ENCODE data around the gene NTMT1.

The NTMT1 gene

DNA sequence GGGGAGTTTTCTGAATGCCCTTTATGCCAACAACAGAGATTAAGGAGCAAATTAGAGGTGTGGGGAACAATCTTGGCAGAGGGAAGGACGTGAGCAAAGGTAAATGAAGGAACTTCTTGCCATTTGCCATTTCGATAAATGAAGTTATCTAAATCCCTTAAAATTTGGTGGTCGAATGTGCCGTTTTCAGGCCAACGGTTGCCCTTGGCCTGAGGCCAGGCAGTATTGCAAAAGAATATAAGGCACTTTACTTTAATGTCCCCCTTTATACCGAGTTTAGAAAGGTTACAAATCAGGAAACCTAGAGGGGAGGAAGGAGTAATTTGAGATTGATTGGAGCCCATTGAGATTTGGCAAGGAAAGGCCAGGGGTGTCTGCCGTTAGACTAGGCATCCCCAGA, 31.3 kb upstream of the NTMT1 start:
- Histone ChIP-seq H4K8ac (ENCODE audit: low read depth, low read length) (no peak overlapping the region), H3K9ac (ENCODE audit: low read depth, low read length, poor library complexity) (no peak overlapping the region), H3K4ac (ENCODE audit: low read length) (no peak overlapping the region), H2AFZ (ENCODE audit: low read length) (no peak overlapping the region), H3K27me3 (ENCODE audit: control insufficient read depth in 3 of 3, insufficient read depth in 3 of 3, low read depth in 1 of 3, low read length in 3 of 3) (no peaks in the 10 kb centered on the region), H4K91ac (ENCODE audit: low read depth, low read length, poor library complexity) (no peak overlapping the region), H3K27ac (replicated peaks; ENCODE audit: low read length) (no peak overlapping the region), H3K4me2 (ENCODE audit: insufficient read depth, low read length, poor library complexity, severe bottlenecking) (no peak overlapping the region), H2BK5ac (ENCODE audit: low read length) (no peak overlapping the region), H2BK12ac (ENCODE audit: low read length) (no peak overlapping the region), H3K9me3 (replicated peaks in 1 of 2; ENCODE audit: control insufficient read depth in 2 of 2, insufficient read depth in 1 of 2, low read depth in 1 of 2, low read length in 2 of 2) (no peaks in the 10 kb centered on the region), H2AK5ac (ENCODE audit: low read depth, low read length) (no peak overlapping the region), H3K23ac (ENCODE audit: low read depth, low read length, poor library complexity) (no peak overlapping the region), H2BK15ac (ENCODE audit: low read length) (no peak overlapping the region), H3K36me3 (replicated peaks in 1 of 2; ENCODE audit: control insufficient read depth in 2 of 2, insufficient read depth in 2 of 2, low read length in 2 of 2) (no peaks in the 10 kb centered on the region), H3K14ac (ENCODE audit: low read length) (no peak overlapping the region), H3K79me1 (ENCODE audit: low read depth, low read length) (no peaks in the 10 kb centered on the region), H2BK120ac (ENCODE audit: low read depth, low read length) (no peak overlapping the region), H3K4me3 (ENCODE audit: low read length in 2 of 2) (no peak overlapping the region), H3K4me1 (ENCODE audit: control insufficient read depth in 2 of 2, insufficient read depth in 1 of 2, low read depth in 1 of 2, low read length in 2 of 2) (peaks cover 21 to 23% of the 10 kb centered on the region in 2 donors), H3K18ac (ENCODE audit: low read length) (no peak overlapping the region)
- no CpG with 5 or more reads among the region's 7 CpGs for WGBS, 2 donors (ENCODE audit: extremely low coverage in 2 of 2, insufficient read length in 2 of 2, insufficient replicate concordance in 1 of 2)
- no peak for DNase-seq (ENCODE audit: low spot score)

DNA sequence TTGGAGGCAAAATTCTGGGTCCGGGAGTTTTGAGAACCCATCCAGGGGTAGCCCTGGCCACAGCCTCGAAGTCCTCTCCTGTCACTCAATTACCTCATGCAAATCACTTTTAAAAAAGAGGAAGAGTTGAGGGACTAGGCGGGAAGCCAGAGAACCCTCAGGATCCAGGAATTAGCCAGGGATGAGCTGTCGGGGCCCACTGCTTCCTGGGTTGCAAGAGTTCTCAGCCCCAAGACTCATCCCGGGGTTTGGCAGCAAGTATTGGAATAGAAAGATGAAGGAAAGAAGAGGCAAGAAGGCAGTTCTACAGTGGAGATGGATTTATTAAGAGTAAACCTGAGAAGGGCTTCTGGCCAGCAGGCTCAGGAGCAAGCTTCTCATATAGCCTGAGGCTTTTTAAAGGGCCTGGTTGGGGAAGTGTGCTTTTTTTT, 30.6 kb upstream of the NTMT1 start:
- Histone ChIP-seq H3K4me2 (ENCODE audit: insufficient read depth, low read length, poor library complexity, severe bottlenecking) (no peak overlapping the region), H3K27me3 (ENCODE audit: control insufficient read depth in 3 of 3, insufficient read depth in 3 of 3, low read depth in 1 of 3, low read length in 3 of 3) (no peaks in the 10 kb centered on the region), H2BK120ac (ENCODE audit: low read depth, low read length) (no peak overlapping the region), H3K9me3 (replicated peaks in 1 of 2; ENCODE audit: control insufficient read depth in 2 of 2, insufficient read depth in 1 of 2, low read depth in 1 of 2, low read length in 2 of 2) (no peaks in the 10 kb centered on the region), H2BK12ac (ENCODE audit: low read length) (no peak overlapping the region), H2BK5ac (ENCODE audit: low read length) (no peak overlapping the region), H4K8ac (ENCODE audit: low read depth, low read length) (no peak overlapping the region), H3K79me1 (ENCODE audit: low read depth, low read length) (no peaks in the 10 kb centered on the region), H3K23ac (ENCODE audit: low read depth, low read length, poor library complexity) (no peak overlapping the region), H3K27ac (replicated peaks; ENCODE audit: low read length) (no peak overlapping the region), H3K18ac (ENCODE audit: low read length) (no peak overlapping the region), H2BK15ac (ENCODE audit: low read length) (no peak overlapping the region), H3K14ac (ENCODE audit: low read length) (no peak overlapping the region), H3K9ac (ENCODE audit: low read depth, low read length, poor library complexity) (no peak overlapping the region), H2AFZ (ENCODE audit: low read length) (no peak overlapping the region), H3K4me3 (ENCODE audit: low read length in 2 of 2) (no peak overlapping the region), H4K91ac (ENCODE audit: low read depth, low read length, poor library complexity) (no peak overlapping the region), H3K4me1 (ENCODE audit: control insufficient read depth in 2 of 2, insufficient read depth in 1 of 2, low read depth in 1 of 2, low read length in 2 of 2) (peaks cover 21 to 23% of the 10 kb centered on the region in 2 donors), H3K4ac (ENCODE audit: low read length) (no peak overlapping the region), H2AK5ac (ENCODE audit: low read depth, low read length) (peak overlapping the region; percentile 22), H3K36me3 (replicated peaks in 1 of 2; ENCODE audit: control insufficient read depth in 2 of 2, insufficient read depth in 2 of 2, low read length in 2 of 2) (no peaks in the 10 kb centered on the region)
- DNase-seq (ENCODE audit: low spot score), result no peak
- WGBS, 2 donors (ENCODE audit: extremely low coverage in 2 of 2, insufficient read length in 2 of 2, insufficient replicate concordance in 1 of 2), result no CpG with 5 or more reads among the region's 5 CpGs

DNA sequence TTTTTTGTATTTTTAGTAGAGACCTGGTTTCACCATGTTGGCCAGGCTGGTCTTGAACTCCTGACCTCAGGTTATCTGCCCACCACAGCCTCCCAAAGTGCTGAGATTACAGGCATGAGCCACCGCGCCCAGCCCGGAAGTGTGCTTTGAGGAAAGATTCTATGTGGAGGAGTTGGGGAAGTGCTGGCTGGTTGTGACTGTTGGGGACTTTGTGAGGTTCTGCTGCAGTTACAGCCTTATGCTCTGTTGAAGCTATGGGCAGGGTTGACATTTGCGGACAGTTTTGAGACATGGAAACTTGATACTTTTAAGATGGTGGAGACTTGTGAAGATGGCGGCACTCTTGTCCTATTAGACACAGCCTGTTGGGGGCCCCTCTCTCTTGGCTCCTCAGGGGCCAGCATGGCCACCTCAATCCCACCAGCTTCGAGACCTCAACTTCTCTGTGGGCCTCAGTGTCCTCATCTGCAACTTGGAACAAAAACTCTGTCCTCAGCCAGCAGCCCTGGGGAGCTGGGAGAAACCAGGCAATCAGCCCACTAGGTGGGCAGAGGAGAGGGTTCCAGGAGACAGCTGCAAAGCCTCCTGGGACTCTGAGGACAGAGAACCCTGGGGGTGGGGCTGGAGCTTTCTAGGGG, 29.9 kb upstream of the NTMT1 start:
- H3K27ac ChIP-seq (replicated peaks; ENCODE audit: low read length), result peak overlapping the region; percentile 24

DNA sequence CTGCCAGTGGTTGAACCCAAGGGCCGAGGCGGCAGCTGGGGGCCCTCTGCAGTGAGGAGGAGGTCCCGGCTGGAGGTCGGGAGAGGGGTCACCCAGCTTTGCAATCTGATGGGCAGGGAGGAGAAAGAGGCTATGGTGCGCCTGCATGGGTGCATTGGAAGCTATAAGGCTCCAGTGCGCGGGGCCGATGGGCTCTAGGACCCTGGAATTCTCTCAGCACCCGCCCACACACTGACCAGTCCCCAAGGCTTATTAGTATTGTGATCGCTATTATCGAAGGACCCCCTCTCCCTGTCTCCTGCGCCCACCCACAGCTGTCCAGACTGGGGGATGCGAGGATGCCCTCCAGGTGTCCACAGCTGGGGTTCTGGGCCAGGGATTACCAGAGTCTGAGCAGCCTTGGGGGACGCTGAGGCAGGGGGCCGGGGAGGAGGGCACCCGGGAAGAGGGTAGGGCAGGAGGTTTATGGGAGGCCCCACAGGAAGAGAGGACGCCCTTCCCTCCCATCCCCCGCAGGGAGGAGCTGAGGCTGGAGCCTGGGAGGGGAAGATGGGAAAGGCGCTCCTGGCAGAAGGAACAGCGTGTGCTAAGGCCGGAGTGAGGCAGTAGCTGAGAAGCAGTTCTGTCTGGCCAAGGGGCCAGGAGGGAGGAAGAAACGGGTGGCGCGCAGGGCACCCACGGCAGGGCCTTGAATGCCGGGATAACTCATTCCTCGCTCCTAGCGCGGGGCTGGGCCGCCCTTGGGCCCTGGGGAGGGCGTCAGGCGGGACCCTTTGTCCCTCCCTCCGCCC, 29.2 kb upstream of the NTMT1 start:
- H3K14ac ChIP-seq (ENCODE audit: low read length), result no peak overlapping the region
- H2AFZ ChIP-seq (ENCODE audit: low read length), result peak overlapping the region; percentile 92
- H3K79me1 ChIP-seq (ENCODE audit: low read depth, low read length), result no peaks in the 10 kb centered on the region
- peak overlapping the region; percentile 2 for H2BK15ac ChIP-seq (ENCODE audit: low read length)
- H3K36me3 ChIP-seq (replicated peaks in 1 of 2; ENCODE audit: control insufficient read depth in 2 of 2, insufficient read depth in 2 of 2, low read length in 2 of 2), result no peaks in the 10 kb centered on the region
- H4K8ac ChIP-seq (ENCODE audit: low read depth, low read length), result no peak overlapping the region
- peak overlapping the region; percentile 90 for H3K4me2 ChIP-seq (ENCODE audit: insufficient read depth, low read length, poor library complexity, severe bottlenecking)
- H4K91ac ChIP-seq (ENCODE audit: low read depth, low read length, poor library complexity), result no peak overlapping the region
- H3K18ac ChIP-seq (ENCODE audit: low read length), result peak overlapping the region; percentile 99
- H3K23ac ChIP-seq (ENCODE audit: low read depth, low read length, poor library complexity), result peak overlapping the region; percentile 52
- H3K4me3 ChIP-seq (ENCODE audit: low read length in 2 of 2), result peak overlapping the region; percentile 60 to 76
- peak overlapping the region; percentile 82 for H3K27ac ChIP-seq (replicated peaks; ENCODE audit: low read length)
- no peaks in the 10 kb centered on the region for H3K9me3 ChIP-seq (replicated peaks in 1 of 2; ENCODE audit: control insufficient read depth in 2 of 2, insufficient read depth in 1 of 2, low read depth in 1 of 2, low read length in 2 of 2)
- H3K27me3 ChIP-seq (ENCODE audit: control insufficient read depth in 3 of 3, insufficient read depth in 3 of 3, low read depth in 1 of 3, low read length in 3 of 3), result no peaks in the 10 kb centered on the region
- WGBS, 2 donors (ENCODE audit: extremely low coverage in 2 of 2, insufficient read length in 2 of 2, insufficient replicate concordance in 1 of 2), result no CpG with 5 or more reads among the region's 33 CpGs
- H2AK5ac ChIP-seq (ENCODE audit: low read depth, low read length), result peak overlapping the region; percentile 58
- peak; percentile 76 for DNase-seq (ENCODE audit: low spot score)
- H3K4me1 ChIP-seq (ENCODE audit: control insufficient read depth in 2 of 2, insufficient read depth in 1 of 2, low read depth in 1 of 2, low read length in 2 of 2), result peaks cover 21 to 23% of the 10 kb centered on the region in 2 donors
- H3K4ac ChIP-seq (ENCODE audit: low read length), result no peak overlapping the region
- peak overlapping the region; percentile 95 for H2BK120ac ChIP-seq (ENCODE audit: low read depth, low read length)
- H2BK5ac ChIP-seq (ENCODE audit: low read length), result peak overlapping the region; percentile 91
- peak overlapping the region; percentile 65 for H2BK12ac ChIP-seq (ENCODE audit: low read length)
- H3K9ac ChIP-seq (ENCODE audit: low read depth, low read length, poor library complexity), result peak overlapping the region; percentile 53

More for the DNA sequence above, 29.9 kb upstream of the NTMT1 start:
- no peak overlapping the region for H2AK5ac ChIP-seq (ENCODE audit: low read depth, low read length)
- peak overlapping the region; percentile 91 for H2BK5ac ChIP-seq (ENCODE audit: low read length)
- no peak overlapping the region for H4K91ac ChIP-seq (ENCODE audit: low read depth, low read length, poor library complexity)
- H3K9ac ChIP-seq (ENCODE audit: low read depth, low read length, poor library complexity), result no peak overlapping the region
- H3K23ac ChIP-seq (ENCODE audit: low read depth, low read length, poor library complexity), result no peak overlapping the region
- no peak overlapping the region for H3K4me3 ChIP-seq (ENCODE audit: low read length in 2 of 2)
- no peaks in the 10 kb centered on the region for H3K79me1 ChIP-seq (ENCODE audit: low read depth, low read length)
- H2AFZ ChIP-seq (ENCODE audit: low read length), result peak overlapping the region; percentile 92
- H3K18ac ChIP-seq (ENCODE audit: low read length), result peak overlapping the region; percentile 55
- no peak overlapping the region for H2BK120ac ChIP-seq (ENCODE audit: low read depth, low read length)
- H3K4ac ChIP-seq (ENCODE audit: low read length), result no peak overlapping the region
- no peak overlapping the region for H2BK15ac ChIP-seq (ENCODE audit: low read length)
- WGBS, 2 donors (ENCODE audit: extremely low coverage in 2 of 2, insufficient read length in 2 of 2, insufficient replicate concordance in 1 of 2), result no CpG with 5 or more reads among the region's 6 CpGs
- peak overlapping the region; percentile 90 for H3K4me2 ChIP-seq (ENCODE audit: insufficient read depth, low read length, poor library complexity, severe bottlenecking)
- no peak overlapping the region for H3K14ac ChIP-seq (ENCODE audit: low read length)
- H4K8ac ChIP-seq (ENCODE audit: low read depth, low read length), result no peak overlapping the region
- H3K27me3 ChIP-seq (ENCODE audit: control insufficient read depth in 3 of 3, insufficient read depth in 3 of 3, low read depth in 1 of 3, low read length in 3 of 3), result no peaks in the 10 kb centered on the region
- peaks cover 21 to 23% of the 10 kb centered on the region in 2 donors for H3K4me1 ChIP-seq (ENCODE audit: control insufficient read depth in 2 of 2, insufficient read depth in 1 of 2, low read depth in 1 of 2, low read length in 2 of 2)
- peak overlapping the region; percentile 87 for H2BK12ac ChIP-seq (ENCODE audit: low read length)
- H3K36me3 ChIP-seq (replicated peaks in 1 of 2; ENCODE audit: control insufficient read depth in 2 of 2, insufficient read depth in 2 of 2, low read length in 2 of 2), result no peaks in the 10 kb centered on the region
- no peak for DNase-seq (ENCODE audit: low spot score)
- no peaks in the 10 kb centered on the region for H3K9me3 ChIP-seq (replicated peaks in 1 of 2; ENCODE audit: control insufficient read depth in 2 of 2, insufficient read depth in 1 of 2, low read depth in 1 of 2, low read length in 2 of 2)

Measured in neuronal stem cell (in vitro differentiated cells).